Breast epithelium (tissue), 4 donors: ENCODE measurements around the gene HSDL2. TPM values are rescaled to one million over a fixed set of nuclear protein-coding genes. Genes with fewer than 3 reads are reported as not detected.

Experiments
- DNase-seq, 2 donors: peaks; one replicate each; pipeline ENCODE4 v3.0.0-alpha.2; 2019; ENCODE audit warnings: low spot score in 2 of 2
- H3K27ac ChIP-seq, 2 donors: fragments of 200-600 bp; sonication (generic) in 1 of 2; one replicate each; pipeline ENCODE4 v1.5.1; 2016 to 2019; ENCODE audit warnings: mild to moderate bottlenecking in 1 of 2
- H3K27me3 ChIP-seq, 2 donors: fragments of 200-600 bp; sonication (generic) in 1 of 2; one replicate each; pipeline versions ENCODE4 v1.5.1 to v1.6.0; 2017 to 2019; ENCODE audit warnings: control low read depth in 1 of 2, mild to moderate bottlenecking in 1 of 2
- H3K36me3 ChIP-seq: fragments of 200-600 bp; one replicate; pipeline ENCODE4 v1.5.1; 2019
- H3K4me1 ChIP-seq, 2 donors: fragments of 200-600 bp; sonication (generic); one replicate each; pipeline ENCODE4 v1.5.1; 2016 to 2019; ENCODE audit warnings: control low read depth in 1 of 2
- H3K4me3 ChIP-seq, 3 donors: fragments of 200-600 bp; sonication (generic); 1 replicate in 2 of 3; 2 replicates in 1 of 3; pipeline ENCODE4 v1.5.1; 2016 to 2019; ENCODE audit warnings: mild to moderate bottlenecking in 3 of 3, moderate library complexity in 2 of 3
- H3K9me3 ChIP-seq, 2 donors: fragments of 200-600 bp; sonication (generic) in 1 of 2; one replicate each; pipeline ENCODE4 v1.5.1; 2016 to 2019; ENCODE audit warnings: control low read depth in 1 of 2
- CTCF ChIP-seq, 3 donors: fragments of 450-650 bp; IDR thresholded peaks; one replicate each; pipeline ENCODE4 v1.5.1; 2016 to 2017; ENCODE audit warnings: antibody characterized with exemption in 3 of 3, mild to moderate bottlenecking in 3 of 3, moderate library complexity in 3 of 3
- POLR2A ChIP-seq: fragments of 450-650 bp; IDR thresholded peaks from one replicate; pipeline ENCODE4 v1.6.1; 2016; ENCODE audit warnings: antibody characterized with exemption, mild to moderate bottlenecking, moderate library complexity
- POLR2AphosphoS5 ChIP-seq, 3 donors: sonication (generic); formaldehyde crosslinking; IDR thresholded peaks; one replicate each; pipeline ENCODE4 v1.6.1; 2017; ENCODE audit warnings: antibody characterized with exemption in 3 of 3
- intact Hi-C: fragments of 100-400 bp; cut with DNase I; formaldehyde crosslinking; loops from one replicate; pipeline ENCODE4 v1.15.1; 2023; ENCODE audit warnings: low total_unique reads
- total RNA-seq, 3 donors: library from RNA; depleted of rRNA; stranded (reverse); fragments of >200 nt; gene quantifications; one replicate each; pipeline ENCODE4 v1.1.0, GENCODE V29; 2016

Gene HSDL2
- total RNA-seq, 3 donors from 2014 or later: 30.7 to 124 (median 52.8) TPM

- intact Hi-C loops: no loop called here
- TF ChIP-seq POLR2AphosphoS5 (IDR thresholded peaks at IDR 0.05) (no peak), CTCF (IDR thresholded peaks at IDR 0.05) (no peak), POLR2A (no peak)
- Histone ChIP-seq H3K27me3 (no peaks in the 10 kb centered on the region), H3K9me3 (no peaks in the 10 kb centered on the region), H3K27ac (no peak overlapping the region), H3K4me1 (no peaks in the 10 kb centered on the region), H3K4me3 (no peak overlapping the region), H3K36me3 (no peaks in the 10 kb centered on the region)
- DNase-seq: no peak
Observed at GRCh38 chr9:112396872-112397271, 17.0 kb downstream of the HSDL2 start.

GRCh38 chr9:112401175-112401815 is 21.4 kb downstream of the HSDL2 start:
- H3K9me3 ChIP-seq: no peaks in the 10 kb centered on the region
- TF ChIP-seq POLR2A (no peak), POLR2AphosphoS5 (IDR thresholded peaks at IDR 0.05) (no peak), CTCF (IDR thresholded peaks at IDR 0.05) (no peak)
- H3K27ac ChIP-seq: no peak overlapping the region
- no peak overlapping the region for H3K4me3 ChIP-seq
- intact Hi-C loops: no loop called here
- no peaks in the 10 kb centered on the region for H3K4me1 ChIP-seq
- no peak for DNase-seq
- no peaks in the 10 kb centered on the region for H3K36me3 ChIP-seq
- no peaks in the 10 kb centered on the region for H3K27me3 ChIP-seq

- intact Hi-C loops: no loop called here
- Histone ChIP-seq H3K4me3 (no peak overlapping the region), H3K36me3 (no peaks in the 10 kb centered on the region), H3K27ac (no peak overlapping the region), H3K9me3 (no peaks in the 10 kb centered on the region), H3K4me1 (no peaks in the 10 kb centered on the region), H3K27me3 (no peaks in the 10 kb centered on the region)
- TF ChIP-seq CTCF (IDR thresholded peaks at IDR 0.05) (no peak), POLR2A (no peak), POLR2AphosphoS5 (IDR thresholded peaks at IDR 0.05) (no peak)
- no peak for DNase-seq
Observed at GRCh38 chr9:112403614-112404201, 23.8 kb downstream of the HSDL2 start.

- no peaks in the 10 kb centered on the region for H3K9me3 ChIP-seq
- TF ChIP-seq POLR2A (no peak), POLR2AphosphoS5 (IDR thresholded peaks at IDR 0.05) (no peak), CTCF (IDR thresholded peaks at IDR 0.05) (no peak)
- no peaks in the 10 kb centered on the region for H3K4me1 ChIP-seq
- H3K36me3 ChIP-seq: no peaks in the 10 kb centered on the region
- H3K27ac ChIP-seq: no peak overlapping the region
- H3K4me3 ChIP-seq: no peak overlapping the region
- DNase-seq: no peak
- intact Hi-C loops: no loop called here
- H3K27me3 ChIP-seq: no peaks in the 10 kb centered on the region
Observed at GRCh38 chr9:112404508-112404932, 24.6 kb downstream of the HSDL2 start.

GRCh38 chr9:112408275-112408674 is 28.4 kb downstream of the HSDL2 start:
- no peaks in the 10 kb centered on the region for H3K36me3 ChIP-seq
- no peaks in the 10 kb centered on the region for H3K4me1 ChIP-seq
- H3K4me3 ChIP-seq: no peak overlapping the region
- no peak for DNase-seq
- no peaks in the 10 kb centered on the region for H3K9me3 ChIP-seq
- no peaks in the 10 kb centered on the region for H3K27me3 ChIP-seq
- TF ChIP-seq POLR2A (no peak), CTCF (IDR thresholded peaks at IDR 0.05) (no peak), POLR2AphosphoS5 (IDR thresholded peaks at IDR 0.05) (no peak)
- intact Hi-C loops: no loop called here
- no peak overlapping the region for H3K27ac ChIP-seq
